Measurements from ENCODE around the gene CCL26.

DNA sequence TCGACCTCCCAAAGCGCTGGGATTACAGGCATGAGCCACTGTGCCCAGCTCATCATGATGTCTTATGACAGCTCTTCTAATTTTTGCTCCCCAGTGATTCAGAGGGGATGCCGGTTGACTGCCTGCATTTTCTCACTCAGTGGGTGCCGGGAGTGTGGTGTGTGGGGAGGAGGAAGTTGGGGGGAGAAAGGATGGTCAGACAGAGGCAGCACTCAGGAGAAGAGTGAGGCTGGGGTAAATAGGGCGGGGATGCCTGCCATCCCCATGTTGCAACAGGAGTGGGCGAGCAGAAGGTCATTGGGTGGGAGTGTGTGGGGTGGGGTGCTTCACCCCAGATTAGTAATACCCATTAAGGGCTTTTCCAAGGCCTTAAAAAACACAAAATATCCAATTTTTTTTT lies 45.1 kb upstream of the CCL26 start:
- no peak for TF ChIP-seq POLR2A (IDR thresholded peaks at IDR 0.05)
- TF ChIP-seq, protein P1, sequence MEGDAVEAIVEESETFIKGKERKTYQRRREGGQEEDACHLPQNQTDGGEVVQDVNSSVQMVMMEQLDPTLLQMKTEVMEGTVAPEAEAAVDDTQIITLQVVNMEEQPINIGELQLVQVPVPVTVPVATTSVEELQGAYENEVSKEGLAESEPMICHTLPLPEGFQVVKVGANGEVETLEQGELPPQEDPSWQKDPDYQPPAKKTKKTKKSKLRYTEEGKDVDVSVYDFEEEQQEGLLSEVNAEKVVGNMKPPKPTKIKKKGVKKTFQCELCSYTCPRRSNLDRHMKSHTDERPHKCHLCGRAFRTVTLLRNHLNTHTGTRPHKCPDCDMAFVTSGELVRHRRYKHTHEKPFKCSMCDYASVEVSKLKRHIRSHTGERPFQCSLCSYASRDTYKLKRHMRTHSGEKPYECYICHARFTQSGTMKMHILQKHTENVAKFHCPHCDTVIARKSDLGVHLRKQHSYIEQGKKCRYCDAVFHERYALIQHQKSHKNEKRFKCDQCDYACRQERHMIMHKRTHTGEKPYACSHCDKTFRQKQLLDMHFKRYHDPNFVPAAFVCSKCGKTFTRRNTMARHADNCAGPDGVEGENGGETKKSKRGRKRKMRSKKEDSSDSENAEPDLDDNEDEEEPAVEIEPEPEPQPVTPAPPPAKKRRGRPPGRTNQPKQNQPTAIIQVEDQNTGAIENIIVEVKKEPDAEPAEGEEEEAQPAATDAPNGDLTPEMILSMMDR (IDR thresholded peaks at IDR 0.05): no peak

Data from esophagus squamous epithelium (tissue), 4 donors.